Measurements from ENCODE around the gene LY6G5C. TPM values are rescaled to one million over a fixed set of nuclear protein-coding genes. Genes with fewer than 3 reads are reported as not detected.

Gene LY6G5C, protein sequence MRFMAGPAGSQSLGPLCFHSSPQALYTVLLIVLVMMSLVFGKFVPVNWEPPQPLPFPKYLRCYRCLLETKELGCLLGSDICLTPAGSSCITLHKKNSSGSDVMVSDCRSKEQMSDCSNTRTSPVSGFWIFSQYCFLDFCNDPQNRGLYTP
- 1.3 and 2.4 TPM in 2 replicates for total RNA-seq

DNA sequence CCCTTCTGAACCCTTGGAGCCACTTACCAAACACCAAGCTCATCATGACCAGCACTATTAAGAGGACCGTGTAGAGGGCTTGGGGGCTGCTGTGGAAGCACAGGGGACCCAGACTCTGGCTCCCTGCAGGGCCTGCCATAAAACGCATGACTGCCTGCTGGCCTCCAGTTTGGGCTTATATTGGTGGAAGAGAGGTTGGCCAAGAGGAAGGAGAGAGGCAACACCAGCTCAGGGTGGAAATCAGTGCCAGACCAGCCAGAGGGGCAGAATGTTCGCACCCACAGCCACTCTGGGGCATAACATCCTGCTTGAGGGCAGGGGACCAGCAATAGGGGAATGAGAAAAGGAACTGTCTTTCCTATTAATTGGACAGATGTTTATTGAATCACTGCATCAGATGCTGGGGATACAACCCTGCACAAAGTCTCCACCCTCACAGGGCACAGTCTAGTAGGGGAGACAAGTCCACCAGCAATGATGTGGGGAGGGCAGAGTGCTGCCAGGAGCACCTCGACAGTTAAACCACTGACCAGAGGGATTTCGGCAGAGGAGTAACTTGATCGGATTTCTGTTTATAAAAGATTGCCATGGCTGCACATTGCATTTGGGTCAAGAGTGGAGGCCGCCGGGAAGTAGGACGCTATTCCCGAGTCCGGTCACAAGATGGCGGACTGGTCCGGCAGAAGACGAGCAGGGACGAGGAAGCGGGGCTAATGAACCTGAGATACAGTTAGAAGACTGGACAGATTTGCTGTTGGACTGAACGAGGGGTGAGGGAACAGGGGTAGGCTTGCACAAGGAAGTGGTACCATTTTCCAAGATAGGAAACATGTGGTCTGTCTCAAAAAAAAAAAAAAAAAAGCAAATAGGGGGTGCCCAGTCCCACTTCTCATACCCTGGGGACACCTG is at the start of gene LY6G5C:
Gene LY6G5C, minus strand, starts transcription at position 842 of the 909 bp plus-strand sequence. Its CDS starts 694 bp downstream, at position 148.

DNA sequence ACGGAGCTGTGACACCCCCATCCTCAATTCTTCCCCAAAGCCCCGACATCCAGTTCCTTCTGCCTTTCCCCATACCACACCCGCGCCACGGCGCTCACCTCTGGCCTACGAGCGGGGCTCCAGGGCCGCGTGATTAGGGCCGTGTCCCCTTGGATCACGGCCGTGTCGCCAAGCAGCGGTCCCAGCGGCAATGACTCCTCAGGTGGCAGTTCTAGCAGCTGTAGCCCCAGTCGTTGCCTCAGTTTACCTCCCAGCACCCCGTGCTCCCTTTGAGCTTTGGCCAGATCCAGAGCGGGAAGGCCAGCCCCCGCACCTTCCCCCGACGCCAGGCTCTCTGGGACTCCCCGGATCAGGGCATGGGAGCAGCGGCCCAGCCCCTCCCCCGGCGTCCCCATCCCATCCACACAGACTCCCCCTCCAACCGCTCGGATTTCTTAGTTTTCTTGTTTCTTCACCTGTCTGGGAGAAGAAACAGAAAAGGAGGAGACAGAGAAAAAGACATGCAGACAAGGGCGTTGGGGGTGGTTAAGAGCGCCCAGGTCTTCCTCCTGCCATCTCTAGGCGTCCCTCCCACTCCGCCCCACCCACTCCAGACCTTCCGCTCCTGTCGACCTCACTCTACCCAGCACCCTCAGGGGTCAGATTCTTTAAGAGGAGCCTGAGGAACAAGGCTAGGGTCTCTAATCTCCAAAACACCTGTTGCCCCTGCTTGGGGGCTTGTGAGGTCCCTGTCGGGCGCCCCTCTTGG is 48.1 kb upstream of the LY6G5C start, which contains the start of gene DDAH2:
Gene DDAH2, minus strand, starts transcription at position 533 of the 748 bp plus-strand sequence. Its CDS starts 138 bp downstream, at position 395.

DNA sequence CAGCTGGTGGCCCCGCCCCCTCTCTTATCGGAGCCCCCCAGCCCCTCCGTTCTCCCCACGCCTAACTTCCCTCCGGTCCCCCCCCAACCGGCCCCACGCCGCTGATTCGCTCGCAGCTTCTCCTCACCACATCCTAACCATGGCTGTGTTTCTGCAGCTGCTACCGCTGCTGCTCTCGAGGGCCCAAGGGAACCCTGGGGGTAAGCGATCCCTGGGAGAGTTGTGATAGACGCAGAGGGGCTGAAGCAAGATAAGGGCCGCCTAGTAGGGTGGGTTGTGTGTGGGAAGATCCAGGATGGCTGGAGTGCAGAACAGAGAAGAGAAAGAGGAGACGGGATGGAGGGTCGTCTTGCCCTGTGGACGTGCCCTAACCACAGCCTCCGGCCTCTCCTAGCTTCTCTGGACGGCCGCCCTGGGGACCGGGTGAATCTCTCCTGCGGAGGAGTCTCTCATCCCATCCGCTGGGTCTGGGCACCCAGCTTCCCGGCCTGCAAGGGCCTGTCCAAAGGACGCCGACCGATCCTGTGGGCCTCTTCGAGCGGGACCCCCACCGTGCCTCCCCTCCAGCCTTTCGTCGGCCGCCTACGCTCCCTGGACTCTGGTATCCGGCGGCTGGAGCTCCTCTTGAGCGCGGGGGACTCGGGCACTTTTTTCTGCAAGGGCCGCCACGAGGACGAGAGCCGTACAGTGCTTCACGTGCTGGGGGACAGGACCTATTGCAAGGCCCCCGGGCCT is 42.5 kb upstream of the LY6G5C start, which contains the start of gene MPIG6B:
Gene MPIG6B, plus strand, starts transcription at position 129 of the 735 bp plus-strand sequence. Its CDS starts 11 bp downstream, at position 140.

DNA sequence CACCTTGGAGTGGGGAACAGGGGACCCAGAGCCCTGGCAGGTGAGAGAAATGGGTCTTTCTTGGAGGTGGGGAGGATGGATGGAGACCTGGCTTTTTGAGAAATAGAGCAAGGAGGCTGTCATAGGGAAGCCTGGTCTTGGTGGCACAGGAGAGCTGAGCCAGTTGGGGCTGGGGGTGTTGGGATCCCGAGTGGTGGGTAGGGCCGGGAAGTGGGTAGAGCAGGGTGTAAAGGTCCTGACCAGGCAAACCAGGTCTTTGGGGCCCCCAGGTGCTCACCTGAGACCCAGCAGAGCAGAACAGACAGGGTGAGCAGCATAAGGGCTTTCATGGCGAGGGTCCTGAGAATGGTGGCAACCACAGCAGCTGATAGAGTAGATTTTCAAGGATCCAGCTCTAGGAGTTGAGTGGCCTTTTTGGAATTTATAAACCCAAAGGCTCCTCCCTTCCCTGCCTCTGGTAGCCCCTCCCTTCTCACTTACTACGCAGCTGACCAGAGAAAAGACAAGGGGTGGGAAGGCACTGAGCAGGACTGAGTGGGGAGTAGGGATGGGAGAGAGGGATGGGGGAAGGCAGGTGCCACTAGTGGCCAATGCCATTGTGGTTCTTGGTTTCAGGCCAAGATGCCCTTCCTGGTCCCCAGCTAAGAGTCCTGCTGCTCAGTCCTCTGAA is 40.6 kb upstream of the LY6G5C start, which contains the start of gene LY6G6C:
Gene LY6G6C, minus strand, starts transcription at position 396 of the 670 bp plus-strand sequence. Its CDS starts 67 bp downstream, at position 329.

DNA sequence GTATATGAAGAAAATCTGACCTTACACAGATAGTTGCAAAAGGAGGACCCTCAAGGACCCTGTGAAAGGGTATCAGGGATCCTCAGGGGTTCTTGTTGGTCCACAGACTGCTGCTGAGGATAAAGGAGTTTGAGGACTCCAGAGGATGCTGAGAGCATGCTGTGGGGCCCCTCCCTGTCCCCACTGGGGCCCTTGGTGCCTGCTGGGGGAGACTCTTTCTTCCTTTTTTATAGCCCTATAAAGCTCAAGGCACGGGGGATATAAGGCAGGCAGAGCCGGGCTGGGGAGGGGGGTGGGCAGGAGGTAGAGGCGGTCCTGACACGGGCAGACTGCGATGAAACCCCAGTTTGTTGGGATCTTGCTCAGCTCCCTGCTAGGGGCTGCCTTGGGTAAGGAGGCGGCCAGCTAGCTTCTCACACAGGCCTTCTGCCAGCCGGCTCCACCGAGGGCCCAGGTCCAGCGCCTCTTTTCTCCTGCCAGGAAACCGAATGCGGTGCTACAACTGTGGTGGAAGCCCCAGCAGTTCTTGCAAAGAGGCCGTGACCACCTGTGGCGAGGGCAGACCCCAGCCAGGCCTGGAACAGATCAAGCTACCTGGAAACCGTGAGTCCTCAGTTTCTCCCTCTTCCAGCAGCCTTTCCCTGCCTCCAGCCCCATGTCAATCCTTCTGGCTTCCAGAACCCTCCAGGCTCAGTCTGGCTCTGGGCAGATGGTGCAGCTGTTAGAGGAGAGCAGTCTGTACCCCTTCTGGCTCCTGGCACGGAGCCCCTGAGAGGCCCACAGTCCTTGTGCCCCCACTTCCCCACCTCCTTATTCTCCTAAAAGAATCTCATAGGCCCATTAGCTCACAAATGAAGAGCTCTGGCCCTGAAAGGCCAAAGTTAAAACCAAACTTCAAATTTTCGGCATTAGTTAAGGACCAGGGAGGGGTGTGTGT is 34.4 kb upstream of the LY6G5C start, which contains the start of gene LY6G6D:
Gene LY6G6D, plus strand, starts transcription at position 327 of the 937 bp plus-strand sequence. Its CDS starts 8 bp downstream, at position 335.

DNA sequence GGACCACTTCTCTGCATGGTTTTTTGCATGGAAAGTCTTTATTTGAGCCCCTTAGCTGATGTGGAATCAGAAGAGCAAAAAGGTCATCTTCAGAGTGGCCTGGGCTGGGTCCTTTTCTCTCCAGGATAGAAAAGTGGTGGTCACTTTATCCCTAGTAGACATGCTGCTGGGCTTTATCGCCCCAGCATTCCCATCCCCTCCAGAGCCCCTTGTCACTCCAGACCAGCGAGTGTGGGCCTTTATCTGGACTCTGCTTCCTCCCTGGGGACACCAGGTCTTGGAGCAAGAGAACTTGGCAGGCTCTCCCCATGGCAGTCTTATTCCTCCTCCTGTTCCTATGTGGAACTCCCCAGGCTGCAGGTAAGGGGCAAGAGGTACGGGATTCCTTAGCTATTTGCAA is 25.7 kb upstream of the LY6G5C start, which contains the start of gene LY6G6F:
Gene LY6G6F, plus strand, starts transcription at position 268 of the 400 bp plus-strand sequence. Its CDS starts 41 bp downstream, at position 309.

DNA sequence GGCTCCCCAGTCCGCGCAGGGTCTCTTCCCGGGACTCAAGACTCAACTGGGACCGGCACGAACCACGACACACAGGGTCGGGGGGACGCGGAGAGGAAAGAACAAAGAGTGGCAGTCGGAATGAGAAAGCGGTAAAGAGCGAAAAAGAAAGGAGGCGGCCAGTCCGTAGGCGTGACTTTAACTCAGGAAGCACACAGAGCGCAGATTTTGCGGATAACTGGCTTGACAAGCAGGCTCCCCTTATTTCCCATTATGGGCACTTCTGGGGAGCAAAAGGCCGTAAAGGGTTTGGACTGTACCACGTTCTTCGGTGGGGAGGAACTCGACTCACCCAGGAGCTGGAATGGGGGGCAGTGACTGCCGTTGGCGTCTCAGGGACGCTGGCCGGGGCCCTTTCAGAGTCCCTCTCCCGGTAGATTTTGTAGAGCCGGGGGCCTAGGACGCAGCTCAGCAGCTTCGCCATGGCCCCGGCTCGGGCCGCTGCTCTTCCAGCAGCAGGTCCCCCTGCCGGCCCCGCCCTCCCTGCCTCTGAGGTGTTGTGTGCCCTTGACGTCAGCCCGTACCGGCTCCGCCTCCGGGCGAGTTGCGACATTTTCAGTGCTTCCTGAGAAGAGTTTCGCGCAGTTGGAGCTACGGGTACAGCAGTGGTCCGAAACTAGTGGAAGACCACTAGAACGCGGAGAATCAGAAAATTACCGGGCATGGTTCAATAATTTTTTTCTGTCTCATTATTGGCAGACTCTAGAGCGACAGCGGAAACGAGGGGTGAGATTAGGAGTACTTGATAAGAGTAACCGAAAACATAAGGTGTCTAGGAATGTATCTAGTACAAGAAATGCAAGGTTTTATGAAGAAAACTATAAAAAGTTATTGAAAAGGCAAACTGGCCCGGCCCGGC is 22.2 kb upstream of the LY6G5C start, which contains the start of gene ABHD16A:
Gene ABHD16A, minus strand, starts transcription at position 506 of the 898 bp plus-strand sequence. Its CDS starts 43 bp downstream, at position 463.

DNA sequence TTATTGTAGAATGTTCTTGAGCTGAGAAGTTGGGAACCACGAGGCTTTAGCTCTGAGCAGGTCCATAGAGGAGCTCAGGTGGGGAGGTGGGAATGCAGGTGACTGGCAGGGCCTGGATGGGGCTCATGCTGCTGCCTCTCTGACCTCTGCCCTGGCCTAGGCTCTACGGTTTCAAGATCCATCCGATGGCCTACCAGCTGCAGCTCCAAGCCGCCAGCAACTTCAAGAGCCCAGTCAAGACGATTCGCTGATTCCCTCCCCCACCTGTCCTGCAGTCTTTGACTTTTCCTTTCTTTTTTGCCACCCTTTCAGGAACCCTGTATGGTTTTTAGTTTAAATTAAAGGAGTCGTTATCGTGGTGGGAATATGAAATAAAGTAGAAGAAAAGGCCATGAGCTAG is 11.2 kb downstream of the LY6G5C start, which contains the start of gene LY6G5B:
Gene LY6G5B, plus strand, starts transcription at position 301 of the 400 bp plus-strand sequence. CDS start 975 bp downstream, outside the sequence.

DNA sequence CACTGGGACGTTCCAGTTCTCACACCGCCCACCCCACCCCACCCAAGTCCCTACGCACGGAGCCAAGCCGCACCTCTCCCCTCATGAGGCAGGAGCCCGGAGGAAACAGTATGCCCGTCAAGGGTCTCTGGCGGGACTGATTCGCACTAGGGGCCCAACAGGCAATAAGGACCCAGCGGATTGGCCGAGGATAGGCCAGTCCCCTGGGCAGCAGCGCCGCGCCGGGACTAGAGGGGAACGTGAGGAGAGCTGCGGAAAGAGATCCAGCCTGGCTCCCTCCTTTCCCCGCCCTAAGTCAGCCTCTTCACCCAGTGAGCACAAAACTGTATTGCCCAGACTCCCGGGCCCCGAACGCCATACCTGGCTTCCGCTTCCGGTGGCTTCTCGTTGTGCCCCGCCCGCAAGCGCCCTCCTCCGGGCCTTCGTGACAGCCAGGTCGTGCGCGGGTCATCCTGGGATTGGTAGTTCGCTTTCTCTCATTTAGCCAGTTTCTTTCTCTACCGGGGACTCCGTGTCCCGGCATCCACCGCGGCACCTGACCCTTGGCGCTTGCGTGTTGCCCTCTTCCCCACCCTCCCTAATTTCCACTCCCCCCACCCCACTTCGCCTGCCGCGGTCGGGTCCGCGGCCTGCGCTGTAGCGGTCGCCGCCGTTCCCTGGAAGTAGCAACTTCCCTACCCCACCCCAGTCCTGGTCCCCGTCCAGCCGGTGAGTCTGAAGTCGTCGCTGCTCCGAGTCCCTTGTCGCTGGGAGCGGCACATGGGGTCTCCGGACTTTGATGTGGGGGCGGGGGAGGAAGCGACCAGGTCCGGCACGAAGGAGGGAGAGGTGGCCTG is 15.1 kb downstream of the LY6G5C start, which contains the start of gene CSNK2B:
Gene CSNK2B, plus strand, starts transcription at position 580 of the 836 bp plus-strand sequence. CDS start 752 bp downstream, outside the sequence.

DNA sequence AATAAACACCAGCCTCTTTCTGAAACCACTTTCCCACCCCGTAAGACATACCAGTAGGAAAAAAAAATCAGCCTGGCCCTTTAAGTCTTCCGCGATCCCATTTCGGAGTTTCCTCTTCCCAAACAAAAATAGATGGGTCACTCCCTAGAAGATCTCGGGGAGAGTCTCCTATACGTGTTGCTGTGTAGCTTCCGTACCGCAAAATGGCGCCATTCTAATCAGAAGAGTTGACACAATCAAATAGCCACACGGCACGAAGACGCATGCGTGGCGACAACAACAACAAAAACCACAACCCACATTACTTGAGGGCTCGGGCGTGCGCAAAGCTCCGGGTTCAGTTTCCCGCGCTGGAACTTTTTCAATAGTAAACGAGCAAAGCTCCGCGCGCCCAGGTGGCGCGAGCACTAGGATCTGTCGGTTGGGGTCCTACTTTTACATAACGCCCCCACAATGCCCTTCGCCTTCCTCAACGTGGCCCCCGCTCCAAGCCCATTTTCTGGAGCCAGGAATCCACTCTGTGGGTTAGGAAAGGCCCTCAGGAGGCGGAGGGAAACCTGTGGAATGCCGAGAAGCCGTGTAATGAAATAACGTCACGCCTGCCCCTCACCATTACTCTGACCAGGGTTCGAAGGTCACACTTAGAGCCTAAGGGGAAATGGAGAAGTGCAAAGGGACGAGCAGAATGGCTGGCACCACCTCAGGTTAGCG is 15.9 kb downstream of the LY6G5C start, which contains the start of gene GPANK1:
Gene GPANK1, minus strand, starts transcription at position 208 of the 711 bp plus-strand sequence. CDS start 519 bp downstream, outside the sequence.

DNA sequence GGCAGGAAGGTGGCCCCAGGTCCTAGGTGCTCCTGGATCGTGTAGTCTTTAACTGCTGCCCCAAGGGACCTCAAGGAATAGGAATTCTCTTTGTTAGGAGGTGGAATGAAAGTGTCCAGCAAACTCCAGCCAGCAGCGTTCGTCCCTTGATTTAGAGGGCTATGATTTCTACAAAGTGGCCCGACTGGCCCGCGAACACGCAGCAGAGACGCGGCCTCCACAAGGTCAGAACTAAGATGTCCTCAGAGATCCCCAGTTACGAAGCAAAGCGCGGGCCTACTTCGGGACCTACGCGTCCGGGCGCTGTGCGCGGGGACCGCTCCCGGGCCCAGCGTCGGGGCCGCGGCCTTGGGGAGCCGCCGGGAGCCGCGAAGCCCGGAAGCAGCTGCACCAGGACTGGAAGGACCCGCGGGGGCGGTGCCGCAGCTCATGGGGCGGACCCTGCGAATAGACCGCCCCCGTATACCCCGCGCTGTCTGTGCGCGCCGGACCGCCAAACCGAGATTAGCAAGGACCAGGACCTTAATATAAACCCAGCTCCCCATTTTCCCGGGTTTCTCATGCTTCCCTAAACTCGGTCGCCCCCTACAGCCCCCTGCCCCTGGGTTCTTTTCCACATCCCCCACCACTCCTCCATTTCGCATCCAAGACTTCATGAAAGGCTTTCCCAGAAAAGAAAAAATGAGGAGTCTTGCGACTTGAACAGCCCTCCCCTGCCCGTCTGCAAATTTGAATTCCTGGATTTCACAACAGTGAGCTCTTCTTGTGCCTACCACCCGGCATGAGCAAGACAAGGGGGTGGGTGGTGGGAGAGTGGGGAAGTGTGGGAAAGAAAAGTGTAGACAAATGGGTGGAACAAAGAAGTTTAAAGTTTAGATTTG is 20.2 kb downstream of the LY6G5C start, which contains the start of gene C6orf47:
Gene C6orf47, minus strand, starts transcription at position 398 of the 881 bp plus-strand sequence. CDS start 831 bp downstream, outside the sequence.

DNA sequence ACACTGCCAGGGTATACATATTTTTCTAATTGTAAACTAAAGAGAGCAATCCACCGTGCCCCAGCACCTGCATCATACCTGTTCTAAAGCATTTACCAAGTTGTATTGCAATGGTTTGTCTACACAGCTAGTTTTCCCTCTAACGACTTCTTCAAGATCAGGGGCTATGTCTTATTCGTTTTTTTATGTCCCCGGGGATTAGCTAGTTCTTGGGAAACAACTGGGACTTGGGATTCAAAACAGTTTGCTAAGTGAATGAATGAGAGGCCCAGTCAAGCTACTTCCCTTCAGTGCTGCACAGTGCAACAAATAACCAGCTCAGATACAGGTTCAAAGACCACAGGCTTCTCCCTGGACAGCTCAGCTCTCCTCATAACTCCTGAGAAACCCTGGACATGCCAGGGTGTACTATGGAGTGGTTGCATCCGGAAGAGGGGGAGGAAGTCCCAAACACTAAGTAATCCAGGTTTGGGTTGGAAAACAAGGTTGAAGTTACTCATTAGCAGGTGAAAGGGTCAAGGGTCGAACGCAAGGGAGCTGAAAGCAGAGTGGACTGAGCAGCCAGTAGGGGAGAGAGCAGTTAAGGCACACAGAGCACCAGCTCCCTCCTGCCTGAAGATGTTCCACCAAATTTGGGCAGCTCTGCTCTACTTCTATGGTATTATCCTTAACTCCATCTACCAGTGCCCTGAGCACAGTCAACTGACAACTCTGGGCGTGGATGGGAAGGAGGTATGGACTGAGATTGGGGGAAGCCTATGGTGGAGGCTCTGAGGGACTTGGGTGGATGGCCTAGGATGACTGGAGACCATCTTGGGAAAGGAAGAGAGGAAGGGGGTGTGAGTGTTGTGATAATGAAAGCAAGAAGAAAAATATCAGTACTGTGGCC is 25.3 kb downstream of the LY6G5C start, which contains the start of gene APOM:
Gene APOM, plus strand, starts transcription at position 546 of the 889 bp plus-strand sequence. Its CDS starts 73 bp downstream, at position 619.

All from vein endothelial cell (primary cell).